NCI-H1092 treated with DMSO at 0.1 percent for 48 hours (cell line): ENCODE results near the gene FIP1L1.
"Not testable (repeated sequence)": the region's sequence is repeated elsewhere in the genome, so short reads cannot be mapped to it uniquely, and the experiment has no call there.

ENCODE experiments used
- DNase-seq: peaks from one replicate; lab custom pipeline; 2025; lab: John Stamatoyannopoulos, UW

Gene FIP1L1

DNA sequence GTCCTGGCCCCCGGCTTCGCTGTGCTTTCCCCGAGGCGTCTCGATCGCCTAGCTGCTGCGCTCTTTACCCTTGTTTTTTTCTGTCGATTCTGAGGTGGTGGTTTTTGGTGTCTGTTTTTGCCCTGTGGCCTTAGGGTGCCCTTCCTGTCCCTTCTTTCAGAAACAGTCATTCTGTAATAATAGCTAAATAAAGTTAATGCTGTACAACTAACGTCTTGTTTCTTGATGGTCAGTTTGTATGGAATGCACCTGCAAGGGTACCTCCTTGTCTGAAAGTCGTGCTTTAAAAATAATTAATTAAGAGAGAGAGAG, 686 bp downstream of the FIP1L1 start:
- DNase-seq: no peak

DNA sequence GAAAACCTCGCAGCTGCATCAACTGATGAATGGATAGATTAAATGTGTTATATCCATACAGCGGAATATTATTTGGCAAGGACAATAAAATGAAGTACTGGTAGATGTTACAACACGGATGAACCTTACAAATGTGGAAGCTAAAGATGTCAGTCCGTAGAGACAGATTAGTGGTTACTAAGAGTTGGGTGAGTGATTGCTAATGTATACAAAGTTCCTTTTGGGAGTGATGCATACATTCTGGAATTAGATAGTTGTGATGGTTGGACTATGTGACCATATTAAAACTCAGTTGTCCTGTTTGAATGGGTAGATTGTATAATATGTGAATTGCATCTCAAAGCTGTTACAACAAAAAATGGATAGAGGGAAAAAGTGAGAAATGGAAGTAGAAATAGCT, 2.8 kb downstream of the FIP1L1 start:
- DNase-seq: no peak

DNA sequence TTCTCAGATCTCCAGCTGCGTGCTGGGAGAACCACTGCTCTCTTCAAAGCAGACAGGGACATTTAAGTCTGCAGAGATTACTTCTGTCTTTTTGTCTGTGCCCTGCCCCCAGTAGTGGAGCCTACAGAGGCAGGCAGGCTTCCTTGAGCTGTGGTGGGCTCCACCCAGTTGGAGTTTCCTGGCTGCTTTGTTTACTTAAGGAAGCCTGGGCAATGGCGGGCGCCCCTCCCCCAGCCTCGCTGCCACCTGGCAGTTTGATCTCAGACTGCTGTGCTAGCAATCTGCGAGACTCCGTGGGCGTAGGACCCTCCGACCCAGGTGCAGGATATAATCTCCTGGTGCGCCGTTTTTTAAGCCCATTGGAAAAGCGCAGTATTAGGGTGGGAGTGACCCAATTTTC, 32.0 kb downstream of the FIP1L1 start:
- DNase-seq: not testable (repeated sequence)

DNA sequence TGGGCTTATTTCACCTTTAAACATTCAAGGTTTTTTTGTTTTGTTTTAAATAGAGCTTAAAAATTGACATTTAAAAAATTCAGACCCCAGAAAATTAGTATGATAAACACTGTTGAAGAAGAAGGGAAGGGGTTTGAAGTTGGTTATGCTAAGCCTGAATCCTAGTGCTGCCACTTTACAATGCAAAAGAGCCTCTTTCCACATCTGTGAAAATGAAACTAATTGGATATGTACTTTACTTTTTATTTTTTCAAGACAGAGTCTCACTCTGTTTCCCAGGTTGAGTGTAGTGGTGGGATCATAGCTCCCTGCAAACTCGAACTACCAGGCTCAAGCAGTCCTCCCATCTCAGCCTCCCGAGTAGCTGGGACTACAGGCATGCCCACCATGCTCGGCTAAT, 41.8 kb downstream of the FIP1L1 start:
- DNase-seq: no peak

DNA sequence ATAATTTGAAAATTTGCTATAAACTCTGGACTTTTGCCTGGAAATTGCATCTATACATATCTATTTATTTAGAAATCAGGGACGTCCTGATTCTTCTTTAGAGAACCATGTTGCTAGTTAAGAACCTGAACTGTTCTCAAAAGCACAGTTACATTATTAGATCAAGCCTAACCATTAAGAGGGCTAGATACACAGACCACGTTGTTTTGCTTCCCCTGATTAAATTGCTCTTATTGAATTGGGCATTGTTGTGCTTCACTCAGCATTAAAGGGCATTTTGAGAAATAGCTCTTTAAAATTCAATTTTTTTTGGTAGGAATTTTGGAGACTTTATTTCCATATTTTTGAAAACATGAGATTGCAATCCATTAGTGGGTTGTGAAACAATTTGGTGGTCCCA, 44.4 kb downstream of the FIP1L1 start:
- no peak for DNase-seq

- DNase-seq: no peak
These were observed 44.9 kb downstream of the FIP1L1 start for GRCh38 chr4:53422367-53422766.

GRCh38 chr4:53424280-53424679, 46.8 kb downstream of the FIP1L1 start:
- DNase-seq: no peak

GRCh38 chr4:53427366-53427765, 49.9 kb downstream of the FIP1L1 start:
- no peak for DNase-seq

- no peak for DNase-seq
These were observed 53.6 kb downstream of the FIP1L1 start for GRCh38 chr4:53431052-53431451.

GRCh38 chr4:53432528-53433424, 55.3 kb downstream of the FIP1L1 start:
- no peak for DNase-seq

DNA sequence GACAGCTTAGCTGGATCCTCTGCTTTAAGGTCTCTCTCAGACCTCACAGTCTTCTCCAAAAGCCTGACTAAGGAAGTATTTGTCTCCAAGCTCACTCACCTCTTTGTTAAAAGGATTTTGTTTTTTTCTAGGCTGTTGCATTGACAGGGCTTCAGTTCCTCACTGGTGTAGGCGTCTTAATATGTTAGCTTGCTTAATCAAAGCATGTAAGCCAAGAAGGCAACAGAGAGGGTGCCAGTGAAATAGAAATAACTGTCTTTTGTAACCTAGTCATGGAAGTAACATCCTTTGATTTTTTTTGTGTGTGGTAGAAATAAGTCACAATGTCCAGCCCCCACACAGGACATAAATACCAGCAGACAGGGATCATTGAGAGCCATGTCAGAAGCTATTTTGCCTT, 58.8 kb downstream of the FIP1L1 start:
- no peak for DNase-seq

GRCh38 chr4:53441564-53441963, 64.1 kb downstream of the FIP1L1 start:
- no peak for DNase-seq

- DNase-seq: no peak
These were observed 67.5 kb downstream of the FIP1L1 start for GRCh38 chr4:53444954-53445353.

GRCh38 chr4:53450773-53451172, 73.3 kb downstream of the FIP1L1 start:
- no peak for DNase-seq

DNA sequence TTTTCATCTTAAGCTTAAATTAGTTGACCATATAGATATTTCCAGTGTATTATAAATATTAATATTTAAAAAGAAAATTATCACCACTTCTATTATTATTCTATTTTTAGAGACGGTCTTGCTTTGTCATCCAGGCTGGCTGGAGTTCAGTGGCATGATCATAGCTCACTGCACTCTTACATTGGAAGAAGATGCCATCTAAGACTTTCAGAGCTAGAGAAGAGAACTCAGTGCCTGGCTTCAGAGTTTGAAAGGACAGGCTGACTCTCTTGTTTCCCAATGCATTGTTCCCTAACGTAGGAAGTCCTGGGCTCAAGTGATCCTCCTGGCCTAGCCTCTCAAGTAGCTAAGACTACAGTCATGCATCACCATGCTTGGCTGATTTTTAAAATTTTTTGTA, 75.9 kb downstream of the FIP1L1 start:
- no peak for DNase-seq

- DNase-seq: no peak
These were observed 78.3 kb downstream of the FIP1L1 start for GRCh38 chr4:53455766-53456165.

- no peak for DNase-seq
These were observed 78.7 kb downstream of the FIP1L1 start for GRCh38 chr4:53456178-53456577.

DNA sequence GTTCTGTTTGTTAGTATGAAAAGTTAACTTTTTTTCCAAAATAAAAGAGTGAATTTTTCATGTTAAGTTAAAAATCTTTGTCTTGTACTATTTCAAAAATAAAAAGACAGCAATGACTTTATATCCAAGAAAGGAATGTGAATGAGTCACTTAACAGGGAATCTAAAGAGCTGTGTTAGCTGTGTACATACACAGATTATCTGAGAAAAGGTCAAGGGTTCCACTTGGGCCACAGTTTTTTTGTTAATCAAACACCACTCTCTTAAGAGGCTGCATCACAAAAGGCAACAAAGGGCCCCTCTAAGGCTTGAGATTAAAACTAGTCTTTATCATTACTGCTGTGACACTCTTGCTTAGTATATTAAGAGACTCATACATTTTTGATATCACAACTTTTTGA, 82.1 kb downstream of the FIP1L1 start:
- no peak for DNase-seq

DNA sequence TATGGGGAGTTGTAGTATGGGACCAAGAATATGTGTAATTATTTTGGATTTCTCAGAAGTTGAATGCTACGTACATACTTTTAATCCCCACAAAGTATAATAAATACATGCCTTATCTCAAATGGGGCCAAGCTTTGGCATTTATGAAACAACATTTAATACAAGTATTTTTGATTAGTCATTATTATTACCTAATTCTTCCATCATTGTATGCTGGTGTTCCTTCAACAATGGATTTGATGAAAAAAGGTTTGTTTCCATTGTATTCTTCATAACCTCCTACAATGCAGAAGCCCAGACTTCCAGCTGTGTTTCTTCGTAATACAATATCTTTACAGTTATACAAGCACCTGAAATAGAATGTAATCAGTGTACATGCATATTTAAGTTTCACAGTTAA, 83.8 kb downstream of the FIP1L1 start:
- no peak for DNase-seq

GRCh38 chr4:53463340-53463739, 85.9 kb downstream of the FIP1L1 start:
- no peak for DNase-seq

GRCh38 chr4:53465281-53465680, 87.8 kb downstream of the FIP1L1 start:
- no peak for DNase-seq

DNA sequence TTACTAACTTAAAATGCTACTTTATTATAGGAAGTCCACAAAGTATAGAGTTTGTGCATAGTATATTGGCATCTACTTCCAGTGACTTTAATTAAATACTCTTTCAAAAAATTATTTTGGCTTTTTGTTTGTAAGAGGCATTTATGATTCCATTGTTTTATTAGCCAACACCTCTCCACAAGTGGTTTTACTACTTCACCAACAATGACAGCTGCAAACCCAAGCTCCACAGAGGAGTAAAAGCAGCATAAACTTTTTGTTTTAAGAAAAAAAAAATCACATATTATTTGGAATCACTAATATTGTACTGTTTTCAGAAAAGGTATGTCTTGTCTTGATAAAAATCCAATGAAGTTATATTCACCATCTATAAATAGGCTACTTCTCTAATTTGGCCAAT, 88.5 kb downstream of the FIP1L1 start:
- DNase-seq: no peak

DNA sequence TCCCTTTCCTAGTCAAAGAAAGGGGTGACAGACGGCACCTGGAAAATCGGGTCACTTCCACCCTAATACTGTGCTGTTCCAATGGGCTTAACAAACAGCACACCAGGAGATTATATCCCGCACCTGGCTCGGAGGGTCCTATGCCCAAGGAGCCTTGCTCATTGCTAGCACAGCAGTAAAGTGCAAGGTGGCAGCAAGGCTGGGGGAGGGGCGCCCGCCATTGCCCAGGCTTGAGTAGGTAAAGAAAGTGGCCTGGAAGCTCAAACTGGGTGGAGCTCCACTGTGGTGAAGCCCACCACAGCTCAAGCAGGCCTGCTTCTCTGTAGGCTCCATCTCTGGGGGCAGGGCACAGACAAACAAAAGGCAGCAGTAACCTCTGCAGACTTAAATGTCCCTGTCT, 89.1 kb downstream of the FIP1L1 start:
- not testable (repeated sequence) for DNase-seq
